PFSK-1 (cell line): ENCODE data around the gene CEACAM19.

Experiments
- FOXP2 ChIP-seq: optimal IDR thresholded peaks from 2 replicates; pipeline ENCODE3; 2011; ENCODE audit warnings: borderline replicate concordance, control low read depth, inconsistent platforms; ENCODE audit not compliant: insufficient read depth; ENCODE audit errors: extremely low read length, extremely low read depth
- POLR2AphosphoS5 ChIP-seq: IDR thresholded peaks from 2 replicates; pipeline ENCODE4 v1.6.1; 2012; ENCODE audit warnings: low read depth, mild to moderate bottlenecking, control low read depth, low read length, moderate library complexity
- SIN3A ChIP-seq: IDR thresholded peaks from 2 replicates; pipeline ENCODE4 v1.6.1; 2012; ENCODE audit warnings: mild to moderate bottlenecking, low read length, moderate library complexity, borderline replicate concordance; ENCODE audit not compliant: insufficient read depth
- TAF1 ChIP-seq: IDR thresholded peaks from 2 replicates; pipeline ENCODE4 v1.6.1; 2012; ENCODE audit warnings: low read length, control low read depth, borderline replicate concordance; ENCODE audit not compliant: insufficient read depth
- TF ChIP-seq, protein P1 (sequence below), 2 experiments: IDR thresholded peaks; 2 replicates each; pipeline versions ENCODE4 v1.6.1 to v1.8.0; 2011 to 2012; ENCODE audit warnings: low read depth in 2 of 2, low read length in 2 of 2, control low read depth in 1 of 2, inconsistent platforms in 1 of 2, mild to moderate bottlenecking in 1 of 2, moderate library complexity in 1 of 2; ENCODE audit not compliant: insufficient read depth in 1 of 2

Gene CEACAM19

GRCh38 chr19:44646049-44646416 is 25.2 kb upstream of the CEACAM19 start:
- TF ChIP-seq TAF1 (no peak), SIN3A (no peak), POLR2AphosphoS5 (no peak), FOXP2 (no peak)
- TF ChIP-seq, protein P1, sequence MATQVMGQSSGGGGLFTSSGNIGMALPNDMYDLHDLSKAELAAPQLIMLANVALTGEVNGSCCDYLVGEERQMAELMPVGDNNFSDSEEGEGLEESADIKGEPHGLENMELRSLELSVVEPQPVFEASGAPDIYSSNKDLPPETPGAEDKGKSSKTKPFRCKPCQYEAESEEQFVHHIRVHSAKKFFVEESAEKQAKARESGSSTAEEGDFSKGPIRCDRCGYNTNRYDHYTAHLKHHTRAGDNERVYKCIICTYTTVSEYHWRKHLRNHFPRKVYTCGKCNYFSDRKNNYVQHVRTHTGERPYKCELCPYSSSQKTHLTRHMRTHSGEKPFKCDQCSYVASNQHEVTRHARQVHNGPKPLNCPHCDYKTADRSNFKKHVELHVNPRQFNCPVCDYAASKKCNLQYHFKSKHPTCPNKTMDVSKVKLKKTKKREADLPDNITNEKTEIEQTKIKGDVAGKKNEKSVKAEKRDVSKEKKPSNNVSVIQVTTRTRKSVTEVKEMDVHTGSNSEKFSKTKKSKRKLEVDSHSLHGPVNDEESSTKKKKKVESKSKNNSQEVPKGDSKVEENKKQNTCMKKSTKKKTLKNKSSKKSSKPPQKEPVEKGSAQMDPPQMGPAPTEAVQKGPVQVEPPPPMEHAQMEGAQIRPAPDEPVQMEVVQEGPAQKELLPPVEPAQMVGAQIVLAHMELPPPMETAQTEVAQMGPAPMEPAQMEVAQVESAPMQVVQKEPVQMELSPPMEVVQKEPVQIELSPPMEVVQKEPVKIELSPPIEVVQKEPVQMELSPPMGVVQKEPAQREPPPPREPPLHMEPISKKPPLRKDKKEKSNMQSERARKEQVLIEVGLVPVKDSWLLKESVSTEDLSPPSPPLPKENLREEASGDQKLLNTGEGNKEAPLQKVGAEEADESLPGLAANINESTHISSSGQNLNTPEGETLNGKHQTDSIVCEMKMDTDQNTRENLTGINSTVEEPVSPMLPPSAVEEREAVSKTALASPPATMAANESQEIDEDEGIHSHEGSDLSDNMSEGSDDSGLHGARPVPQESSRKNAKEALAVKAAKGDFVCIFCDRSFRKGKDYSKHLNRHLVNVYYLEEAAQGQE (IDR thresholded peaks at IDR 0.05; ENCODE audit: insufficient read depth in 1 of 2, low read depth in 2 of 2, low read length in 2 of 2), result no peak

DNA sequence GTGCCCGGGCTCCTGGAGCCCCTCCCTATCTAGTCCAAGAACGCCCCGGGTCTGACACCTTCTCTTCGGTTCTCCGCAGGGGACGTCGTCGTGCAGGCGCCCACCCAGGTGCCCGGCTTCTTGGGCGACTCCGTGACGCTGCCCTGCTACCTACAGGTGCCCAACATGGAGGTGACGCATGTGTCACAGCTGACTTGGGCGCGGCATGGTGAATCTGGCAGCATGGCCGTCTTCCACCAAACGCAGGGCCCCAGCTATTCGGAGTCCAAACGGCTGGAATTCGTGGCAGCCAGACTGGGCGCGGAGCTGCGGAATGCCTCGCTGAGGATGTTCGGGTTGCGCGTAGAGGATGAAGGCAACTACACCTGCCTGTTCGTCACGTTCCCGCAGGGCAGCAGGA is 24.1 kb upstream of the CEACAM19 start:
- no peak for TF ChIP-seq TAF1
- no peak for TF ChIP-seq POLR2AphosphoS5
- TF ChIP-seq, protein P1 (IDR thresholded peaks at IDR 0.05; ENCODE audit: insufficient read depth in 1 of 2, low read depth in 2 of 2, low read length in 2 of 2), result no peak
- TF ChIP-seq SIN3A, result no peak
- no peak for TF ChIP-seq FOXP2

- TF ChIP-seq, protein P1 (IDR thresholded peaks at IDR 0.05; ENCODE audit: insufficient read depth in 1 of 2, low read depth in 2 of 2, low read length in 2 of 2), result no peak
- TF ChIP-seq FOXP2, result no peak
- TF ChIP-seq TAF1, result no peak
Measured at GRCh38 chr19:44648631-44649251, 22.5 kb upstream of the CEACAM19 start.

- TF ChIP-seq FOXP2 (no peak), SIN3A (no peak), POLR2AphosphoS5 (no peak), TAF1 (no peak)
- TF ChIP-seq, protein P1 (IDR thresholded peaks at IDR 0.05; ENCODE audit: insufficient read depth in 1 of 2, low read depth in 2 of 2, low read length in 2 of 2), result no peak
Measured at GRCh38 chr19:44649578-44650145, 21.6 kb upstream of the CEACAM19 start.
